ENCODE data around the gene JMJD8.

Gene JMJD8

DNA sequence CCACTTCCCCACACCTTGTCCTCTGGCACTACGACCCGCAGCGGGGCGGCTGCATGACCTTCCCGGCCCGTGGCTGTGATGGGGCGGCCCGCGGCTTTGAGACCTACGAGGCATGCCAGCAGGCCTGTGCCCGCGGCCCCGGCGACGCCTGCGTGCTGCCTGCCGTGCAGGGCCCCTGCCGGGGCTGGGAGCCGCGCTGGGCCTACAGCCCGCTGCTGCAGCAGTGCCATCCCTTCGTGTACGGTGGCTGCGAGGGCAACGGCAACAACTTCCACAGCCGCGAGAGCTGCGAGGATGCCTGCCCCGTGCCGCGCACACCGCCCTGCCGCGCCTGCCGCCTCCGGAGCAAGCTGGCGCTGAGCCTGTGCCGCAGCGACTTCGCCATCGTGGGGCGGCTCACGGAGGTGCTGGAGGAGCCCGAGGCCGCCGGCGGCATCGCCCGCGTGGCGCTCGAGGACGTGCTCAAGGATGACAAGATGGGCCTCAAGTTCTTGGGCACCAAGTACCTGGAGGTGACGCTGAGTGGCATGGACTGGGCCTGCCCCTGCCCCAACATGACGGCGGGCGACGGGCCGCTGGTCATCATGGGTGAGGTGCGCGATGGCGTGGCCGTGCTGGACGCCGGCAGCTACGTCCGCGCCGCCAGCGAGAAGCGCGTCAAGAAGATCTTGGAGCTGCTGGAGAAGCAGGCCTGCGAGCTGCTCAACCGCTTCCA, 50.6 kb downstream of the JMJD8 start:
- DNase-seq (ENCODE audit: extremely low spot score, insufficient read length, low read depth) (no peak), FAIRE-seq (no peak)

DNA sequence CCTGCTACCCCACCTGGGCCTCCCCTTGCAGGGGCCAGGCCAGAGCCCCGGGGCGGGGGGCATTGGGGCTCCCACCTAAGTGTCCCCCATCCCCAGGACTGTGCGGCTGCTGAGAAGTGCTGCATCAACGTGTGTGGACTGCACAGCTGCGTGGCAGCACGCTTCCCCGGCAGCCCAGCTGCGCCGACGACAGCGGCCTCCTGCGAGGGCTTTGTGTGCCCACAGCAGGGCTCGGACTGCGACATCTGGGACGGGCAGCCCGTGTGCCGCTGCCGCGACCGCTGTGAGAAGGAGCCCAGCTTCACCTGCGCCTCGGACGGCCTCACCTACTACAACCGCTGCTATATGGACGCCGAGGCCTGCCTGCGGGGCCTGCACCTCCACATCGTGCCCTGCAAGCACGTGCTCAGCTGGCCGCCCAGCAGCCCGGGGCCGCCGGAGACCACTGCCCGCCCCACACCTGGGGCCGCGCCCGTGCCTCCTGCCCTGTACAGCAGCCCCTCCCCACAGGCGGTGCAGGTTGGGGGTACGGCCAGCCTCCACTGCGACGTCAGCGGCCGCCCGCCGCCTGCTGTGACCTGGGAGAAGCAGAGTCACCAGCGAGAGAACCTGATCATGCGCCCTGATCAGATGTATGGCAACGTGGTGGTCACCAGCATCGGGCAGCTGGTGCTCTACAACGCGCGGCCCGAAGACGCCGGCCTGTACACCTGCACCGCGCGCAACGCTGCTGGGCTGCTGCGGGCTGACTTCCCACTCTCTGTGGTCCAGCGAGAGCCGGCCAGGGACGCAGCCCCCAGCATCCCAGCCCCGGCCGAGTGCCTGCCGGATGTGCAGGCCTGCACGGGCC, 51.4 kb downstream of the JMJD8 start:
- DNase-seq (ENCODE audit: extremely low spot score, insufficient read length, low read depth) (no peak), FAIRE-seq (no peak)

DNA sequence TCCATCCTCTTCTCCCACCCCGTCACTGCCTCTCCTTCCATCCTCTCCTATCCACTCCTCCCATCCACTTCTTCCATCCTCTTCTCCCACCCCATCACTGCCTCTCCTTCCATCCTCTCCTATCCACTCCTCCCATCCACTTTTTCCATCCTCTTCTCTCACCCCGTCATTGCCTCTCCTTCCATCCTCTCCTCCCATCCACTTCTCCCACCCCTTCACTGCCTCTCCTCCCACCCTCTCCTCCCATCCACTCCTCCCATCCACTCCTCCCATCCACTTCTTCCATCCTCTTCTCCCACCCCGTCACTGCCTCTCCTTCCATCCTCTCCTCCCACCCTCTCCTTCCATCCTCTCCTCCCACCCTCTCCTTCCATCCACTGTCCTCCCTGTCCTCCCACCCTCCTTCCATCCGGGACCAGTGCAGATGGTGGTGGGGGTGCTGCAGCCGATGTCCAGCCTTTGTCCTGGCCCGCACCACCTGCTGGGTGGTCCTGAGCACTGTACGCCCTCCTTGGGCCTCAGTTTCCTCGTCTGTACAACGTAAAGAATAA, 52.3 kb downstream of the JMJD8 start:
- DNase-seq (ENCODE audit: extremely low spot score, insufficient read length, low read depth) (no peak), FAIRE-seq (no peak)

Measured in GM18507 (cell line).